Body of pancreas (tissue), 4 donors: Measurements from ENCODE around the gene GOSR1. TPM values are rescaled to one million over a fixed set of nuclear protein-coding genes. Genes with fewer than 3 reads are reported as not detected.
A peak's percentile ranks its signal among the peaks of the same experiment; 100 is the strongest.

Experiments
- ATAC-seq: fragments of 150-250 bp; one replicate; pipeline ENCODE4 v1.9.1; 2016
- DNase-seq, 4 donors: peaks; one replicate each; pipeline ENCODE4 v3.0.0-alpha.2; 2019
- H3K27ac ChIP-seq, 4 donors: fragments of 200-600 bp; sonication (generic); 1 replicate in 3 of 4; 2 replicates in 1 of 4; pipeline versions ENCODE4 v1.5.1 to v1.6.1; 2016 to 2019; ENCODE audit warnings: mild to moderate bottlenecking in 1 of 4, mixed read lengths in 1 of 4, moderate library complexity in 1 of 4
- H3K27me3 ChIP-seq, 2 donors: fragments of 200-600 bp; sonication (generic); one replicate each; pipeline ENCODE4 v1.6.0; 2016; ENCODE audit warnings: mild to moderate bottlenecking in 1 of 2
- H3K36me3 ChIP-seq, 2 donors: fragments of 200-600 bp; sonication (generic); replicated peaks in 1 of 2; 2 replicates each; pipeline ENCODE4 v1.5.1; 2016; ENCODE audit warnings: low read depth in 2 of 2; ENCODE audit not compliant: insufficient read depth in 1 of 2
- H3K4me1 ChIP-seq: fragments of 200-600 bp; sonication (generic); one replicate; pipeline ENCODE4 v1.6.0; 2016
- H3K4me3 ChIP-seq, 2 donors: fragments of 200-600 bp; sonication (generic); 1 replicate in 1 of 2; 2 replicates in 1 of 2; pipeline ENCODE4 v1.5.1; 2016 to 2019
- H3K9me3 ChIP-seq, 3 donors: fragments of 200-600 bp; sonication (generic); 1 replicate in 2 of 3; 2 replicates in 1 of 3; pipeline ENCODE4 v1.5.1; 2016
- POLR2A ChIP-seq, 3 donors: fragments of 450-650 bp; IDR thresholded peaks; one replicate each; pipeline ENCODE4 v1.6.1; 2016; ENCODE audit warnings: antibody characterized with exemption in 3 of 3, mild to moderate bottlenecking in 2 of 3
- WGBS, 2 donors: methylation state at CpG; one replicate each; pipeline ENCODE4 v1.1.5; 2017; 5-methylcytosine and 5-hydroxymethylcytosine counted together
- intact Hi-C: fragments of 100-400 bp; cut with DNase I; formaldehyde crosslinking; loops from one replicate; pipeline ENCODE4 v1.15.1; 2023
- total RNA-seq, 2 donors: library from RNA; depleted of rRNA; stranded (reverse); fragments of >200 nt; gene quantifications; one replicate each; pipeline ENCODE4 v1.1.0, GENCODE V29; 2016
- TF ChIP-seq, protein P1 (sequence below), 7 experiments: fragments of 450-650 bp in 4 of 7; fragments of 200-600 bp in 3 of 7; sonication (generic) in 3 of 7; IDR thresholded peaks; one replicate each; pipeline ENCODE4 v1.5.1; 2016 to 2019; ENCODE audit warnings: antibody characterized with exemption in 7 of 7

Gene GOSR1
- total RNA-seq, 2 donors from 2014 or later = 20.8 to 24.1 TPM

DNA sequence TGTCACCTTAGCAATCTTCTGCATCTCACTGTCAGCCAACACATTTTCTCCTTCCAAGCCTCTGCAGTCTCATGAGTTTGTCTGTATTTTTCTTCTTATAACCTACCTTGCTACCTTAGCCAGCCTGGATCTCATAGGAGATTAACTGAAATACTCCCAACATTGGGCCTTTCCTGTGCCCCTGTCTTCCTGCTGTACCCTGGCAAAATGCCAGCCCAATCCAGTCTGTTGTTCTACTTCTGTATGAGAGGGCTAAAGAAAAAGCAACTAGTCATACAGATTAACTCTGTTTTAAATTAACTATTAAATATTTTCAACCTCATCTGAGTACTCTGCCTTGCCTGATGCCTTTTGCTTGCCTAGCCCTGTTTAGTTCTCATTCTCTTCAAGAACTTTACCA, 18.4 kb downstream of the GOSR1 start:
- Histone ChIP-seq H3K36me3 (peaks cover 15 to 31% of the 10 kb centered on the region in 2 donors), H3K27ac (no peak overlapping the region), H3K9me3 (no peaks in the 10 kb centered on the region), H3K27me3 (no peaks in the 10 kb centered on the region), H3K4me1 (no peaks in the 10 kb centered on the region), H3K4me3 (no peak overlapping the region)
- DNase-seq (peak in 2 of 4 donors; percentile 22 to 40), ATAC-seq (no peak)
- intact Hi-C loops = no loop called here
- TF ChIP-seq POLR2A (IDR thresholded peaks at IDR 0.05) = no peak
- TF ChIP-seq, protein P1, sequence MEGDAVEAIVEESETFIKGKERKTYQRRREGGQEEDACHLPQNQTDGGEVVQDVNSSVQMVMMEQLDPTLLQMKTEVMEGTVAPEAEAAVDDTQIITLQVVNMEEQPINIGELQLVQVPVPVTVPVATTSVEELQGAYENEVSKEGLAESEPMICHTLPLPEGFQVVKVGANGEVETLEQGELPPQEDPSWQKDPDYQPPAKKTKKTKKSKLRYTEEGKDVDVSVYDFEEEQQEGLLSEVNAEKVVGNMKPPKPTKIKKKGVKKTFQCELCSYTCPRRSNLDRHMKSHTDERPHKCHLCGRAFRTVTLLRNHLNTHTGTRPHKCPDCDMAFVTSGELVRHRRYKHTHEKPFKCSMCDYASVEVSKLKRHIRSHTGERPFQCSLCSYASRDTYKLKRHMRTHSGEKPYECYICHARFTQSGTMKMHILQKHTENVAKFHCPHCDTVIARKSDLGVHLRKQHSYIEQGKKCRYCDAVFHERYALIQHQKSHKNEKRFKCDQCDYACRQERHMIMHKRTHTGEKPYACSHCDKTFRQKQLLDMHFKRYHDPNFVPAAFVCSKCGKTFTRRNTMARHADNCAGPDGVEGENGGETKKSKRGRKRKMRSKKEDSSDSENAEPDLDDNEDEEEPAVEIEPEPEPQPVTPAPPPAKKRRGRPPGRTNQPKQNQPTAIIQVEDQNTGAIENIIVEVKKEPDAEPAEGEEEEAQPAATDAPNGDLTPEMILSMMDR (IDR thresholded peaks at IDR 0.05) = no peak

DNA sequence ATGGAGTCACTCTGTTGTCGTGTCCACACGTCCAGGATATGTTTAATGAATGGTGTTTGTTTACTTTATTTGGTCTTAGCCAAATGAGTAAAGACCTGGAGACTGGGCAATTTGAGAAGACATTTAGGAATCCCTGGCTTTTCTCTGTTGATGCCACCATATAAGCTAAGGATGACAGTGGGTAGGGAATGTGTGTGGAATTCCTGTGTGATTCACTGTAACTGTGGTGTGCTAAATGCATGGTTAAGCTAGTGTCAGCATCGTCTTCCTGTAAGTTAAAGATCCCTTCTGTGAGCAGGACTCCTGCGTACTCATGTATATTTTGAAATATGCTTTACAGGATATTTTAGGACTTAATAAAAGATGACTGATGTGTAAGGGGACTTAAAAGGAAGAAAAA, 26.4 kb downstream of the GOSR1 start:
- Histone ChIP-seq H3K36me3 (peaks cover 0 to 7% of the 10 kb centered on the region in 2 donors), H3K4me3 (no peak overlapping the region), H3K27ac (no peak overlapping the region), H3K4me1 (no peaks in the 10 kb centered on the region), H3K9me3 (no peaks in the 10 kb centered on the region), H3K27me3 (no peaks in the 10 kb centered on the region)
- no peak for ATAC-seq
- TF ChIP-seq, protein P1 (IDR thresholded peaks at IDR 0.05) = no peak
- no peak for TF ChIP-seq POLR2A (IDR thresholded peaks at IDR 0.05)
- DNase-seq = no peak
- intact Hi-C loops = no loop called here
- WGBS, 2 donors = 81 to 85% methylated on average over 4 of the region's 4 CpGs

DNA sequence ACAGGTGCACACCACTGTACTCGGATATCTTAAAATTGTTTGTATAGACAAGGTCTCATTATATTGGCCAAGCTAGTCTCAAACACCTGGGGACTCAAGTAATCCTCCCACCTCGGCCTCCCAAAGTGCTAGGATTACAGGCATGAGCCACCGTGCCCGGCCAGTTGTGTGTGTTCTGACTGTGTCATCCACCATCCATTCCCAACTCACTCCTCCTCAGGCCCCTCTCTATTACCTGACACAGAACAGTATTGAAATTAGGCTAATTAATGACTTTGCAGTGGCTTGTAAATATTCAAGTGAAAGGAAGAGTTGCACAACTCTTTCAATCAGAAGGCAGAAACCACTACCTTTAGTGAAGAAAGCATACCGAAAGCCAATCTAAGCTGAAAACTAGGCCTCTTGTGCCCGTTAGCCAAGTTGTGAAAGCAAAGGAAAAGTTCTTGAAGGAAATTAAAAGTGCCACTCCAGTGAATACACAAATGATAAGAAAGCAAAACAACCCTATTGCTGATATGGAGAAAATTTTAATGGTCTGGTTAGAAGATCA, 28.7 kb downstream of the GOSR1 start:
- no peaks in the 10 kb centered on the region for H3K4me1 ChIP-seq
- WGBS, 2 donors = 79 to 87% methylated on average over 6 of the region's 6 CpGs
- H3K36me3 ChIP-seq = peaks cover 0 to 7% of the 10 kb centered on the region in 2 donors
- no peaks in the 10 kb centered on the region for H3K9me3 ChIP-seq
- H3K4me3 ChIP-seq = no peak overlapping the region
- no peak for DNase-seq
- intact Hi-C loops = no loop called here
- no peak for ATAC-seq
- TF ChIP-seq POLR2A (IDR thresholded peaks at IDR 0.05) = no peak
- TF ChIP-seq, protein P1 (IDR thresholded peaks at IDR 0.05) = no peak
- no peaks in the 10 kb centered on the region for H3K27me3 ChIP-seq
- H3K27ac ChIP-seq = no peak overlapping the region

DNA sequence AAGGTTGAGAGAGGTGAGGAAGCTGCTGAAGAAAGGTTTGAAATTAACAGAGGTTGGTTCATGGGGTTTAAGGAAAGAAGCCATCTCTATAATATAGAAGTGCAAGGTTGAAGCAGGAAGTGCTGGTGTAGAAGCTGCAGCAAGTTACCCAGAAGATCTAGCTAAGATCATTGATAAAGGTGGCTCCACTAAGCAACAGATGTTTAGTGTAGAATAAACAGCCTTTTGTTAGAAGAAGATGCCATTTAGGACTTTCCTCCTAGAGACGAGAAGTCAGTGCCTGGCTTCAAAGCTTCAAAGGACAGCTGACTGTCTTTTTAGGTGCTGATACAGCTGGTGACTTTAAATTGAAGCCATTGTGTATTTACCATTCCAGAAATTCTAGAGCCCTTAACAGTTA, 29.3 kb downstream of the GOSR1 start:
- no peak for TF ChIP-seq POLR2A (IDR thresholded peaks at IDR 0.05)

DNA sequence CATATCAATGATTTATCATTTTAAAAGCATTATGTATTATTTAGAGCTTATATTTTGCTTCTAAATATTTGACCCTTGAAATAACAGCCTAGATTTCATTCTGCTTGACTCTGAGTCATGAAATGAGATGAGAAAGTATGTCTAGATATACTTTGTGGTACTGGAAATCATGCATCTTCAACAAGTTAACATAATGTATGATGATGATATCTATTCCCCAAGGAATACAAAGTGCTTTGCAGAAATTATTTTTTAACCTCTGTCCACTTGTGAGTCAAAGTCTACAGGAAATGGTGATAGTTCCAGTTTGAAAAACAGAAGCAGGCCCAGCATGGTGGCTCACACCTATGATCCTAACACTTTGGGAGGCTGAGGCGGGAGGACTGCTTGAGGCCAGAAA, 36.1 kb downstream of the GOSR1 start:
- H3K9me3 ChIP-seq = no peaks in the 10 kb centered on the region
- no peak overlapping the region for H3K4me3 ChIP-seq
- WGBS, 2 donors = 94 to 100% methylated on average over 1 of the region's 1 CpG
- no peaks in the 10 kb centered on the region for H3K27me3 ChIP-seq
- no peak overlapping the region for H3K27ac ChIP-seq
- no peak for TF ChIP-seq POLR2A (IDR thresholded peaks at IDR 0.05)
- TF ChIP-seq, protein P1 (IDR thresholded peaks at IDR 0.05) = no peak
- DNase-seq = no peak
- intact Hi-C loops = no loop called here
- ATAC-seq = no peak
- H3K4me1 ChIP-seq = no peaks in the 10 kb centered on the region
- H3K36me3 ChIP-seq = peaks cover 0 to 2% of the 10 kb centered on the region in 2 donors

More for the DNA sequence above, 29.3 kb downstream of the GOSR1 start:
- H3K4me3 ChIP-seq = no peak overlapping the region
- 85 to 100% methylated on average over 1 of the region's 1 CpG for WGBS, 2 donors
- no peak for ATAC-seq
- intact Hi-C loops = no loop called here
- H3K27ac ChIP-seq = no peak overlapping the region
- no peak for DNase-seq
- H3K4me1 ChIP-seq = no peaks in the 10 kb centered on the region
- H3K27me3 ChIP-seq = no peaks in the 10 kb centered on the region
- H3K36me3 ChIP-seq = peaks cover 0 to 7% of the 10 kb centered on the region in 2 donors
- no peaks in the 10 kb centered on the region for H3K9me3 ChIP-seq
